Ovary (tissue), 3 donors: ENCODE measurements around the gene NUP62.

ENCODE experiments used
- CTCF ChIP-seq, 3 donors: fragments of 450-650 bp in 2 of 3; fragments of 200-600 bp in 1 of 3; IDR thresholded peaks; one replicate each; pipeline versions ENCODE4 v1.5.1 to v1.8.0; 2016 to 2022; ENCODE audit warnings: antibody characterized with exemption in 3 of 3, mild to moderate bottlenecking in 1 of 3
- POLR2A ChIP-seq: fragments of 450-650 bp; IDR thresholded peaks from one replicate; pipeline ENCODE4 v1.6.1; 2017; ENCODE audit warnings: antibody characterized with exemption, mild to moderate bottlenecking, moderate library complexity
- donor health status: DM: no; HTN: no; CAD: no.

- TF ChIP-seq POLR2A (no peak), CTCF (IDR thresholded peaks at IDR 0.05) (no peak)
These were observed 68.8 kb downstream of the NUP62 start for GRCh38 chr19:49860336-49861102.
